Measurements from ENCODE around the gene PTTG1IP.
"Not testable (repeated sequence)": the region's sequence is repeated elsewhere in the genome, so short reads cannot be mapped to it uniquely, and the experiment has no call there.

Gene PTTG1IP

GRCh38 chr21:44918581-44919033, 45.1 kb upstream of the PTTG1IP start:
- no peak for DNase-seq (ENCODE audit: low read depth)
- TF ChIP-seq CTCF (conservative IDR thresholded peaks at IDR 0.05; ENCODE audit: low read depth, low read length): no peak
- no peak overlapping the region for H3K4me3 ChIP-seq (ENCODE audit: low read length)

DNA sequence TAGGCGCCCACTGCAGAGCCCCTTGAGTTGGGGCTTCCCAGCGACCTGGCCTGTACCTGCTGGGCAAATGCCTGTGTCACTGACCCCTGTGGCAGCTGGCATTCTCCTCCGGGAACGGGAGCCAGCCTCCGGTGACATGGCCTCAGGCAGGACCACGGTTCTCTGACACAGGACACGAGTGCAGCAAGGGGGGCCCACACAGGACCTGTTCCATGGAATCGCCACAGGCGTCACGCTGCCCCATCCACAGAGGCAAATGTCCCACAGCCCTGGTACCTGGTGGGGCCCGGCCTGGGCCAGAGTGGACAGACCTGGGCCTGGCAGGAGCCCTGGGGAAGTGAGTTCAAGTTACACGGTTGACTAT, 44.6 kb upstream of the PTTG1IP start:
- H3K4me3 ChIP-seq (ENCODE audit: low read length): no peak overlapping the region
- TF ChIP-seq CTCF (conservative IDR thresholded peaks at IDR 0.05; ENCODE audit: low read depth, low read length): no peak
- DNase-seq (ENCODE audit: low read depth): no peak

GRCh38 chr21:44917446-44918106, 44.1 kb upstream of the PTTG1IP start:
- DNase-seq (ENCODE audit: low read depth): no peak
- no peak for TF ChIP-seq CTCF (conservative IDR thresholded peaks at IDR 0.05; ENCODE audit: low read depth, low read length)
- H3K4me3 ChIP-seq (ENCODE audit: low read length): no peak overlapping the region

DNA sequence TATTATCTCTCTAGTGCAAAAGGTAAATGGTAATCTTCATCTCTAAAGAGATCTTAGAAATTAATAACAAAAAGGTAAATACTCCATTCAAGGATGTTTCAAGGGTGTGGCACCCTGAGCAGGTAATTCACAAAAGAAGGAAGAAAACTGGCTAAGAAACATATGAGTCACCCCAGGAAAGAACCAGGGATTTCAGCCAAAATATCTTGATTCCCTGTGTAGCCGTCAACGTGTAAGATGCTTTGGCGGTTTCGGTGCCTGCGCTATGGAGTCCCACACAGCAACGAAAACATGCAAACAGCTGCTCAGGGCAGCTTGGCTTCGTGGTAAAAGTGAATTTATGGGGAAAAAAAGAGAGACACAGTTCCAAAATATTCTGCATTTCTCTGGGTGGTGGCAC, 43.5 kb upstream of the PTTG1IP start:
- no peak for DNase-seq (ENCODE audit: low read depth)
- no peak for TF ChIP-seq CTCF (conservative IDR thresholded peaks at IDR 0.05; ENCODE audit: low read depth, low read length)
- H3K4me3 ChIP-seq (ENCODE audit: low read length): no peak overlapping the region

DNA sequence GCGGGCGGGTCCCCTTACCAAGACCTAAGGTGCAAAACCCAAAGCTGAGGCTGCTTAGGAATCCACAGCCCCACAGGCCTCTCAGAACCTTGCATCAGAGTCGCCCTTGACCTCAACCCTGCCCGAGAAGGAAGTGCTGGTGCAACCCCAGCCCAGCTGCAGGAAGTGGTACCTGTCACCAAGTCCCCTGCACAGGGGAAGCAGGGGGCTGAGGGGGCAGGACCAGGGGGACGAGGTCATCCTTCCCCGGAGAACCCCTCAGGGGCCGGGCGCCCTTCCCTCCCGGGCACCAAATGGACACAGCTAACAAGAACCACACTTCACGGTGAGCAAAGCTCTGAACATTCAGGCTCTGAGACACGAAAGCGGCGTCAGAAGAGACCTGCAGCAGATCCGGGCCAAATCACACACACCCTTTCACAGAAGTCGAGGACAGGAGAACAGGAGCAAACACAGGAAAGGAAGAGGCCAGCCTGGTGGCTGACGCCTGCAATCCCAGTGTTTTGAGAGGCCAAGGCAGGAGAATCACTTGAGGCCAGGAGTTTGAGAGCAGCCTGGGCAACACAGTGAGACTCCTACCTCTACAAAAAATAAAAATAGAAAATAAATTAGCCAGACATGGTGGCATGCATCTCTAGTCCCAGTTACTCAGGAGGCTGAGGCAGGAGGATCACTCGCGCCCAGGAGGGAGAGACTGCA, 40.8 kb upstream of the PTTG1IP start:
- H3K4me3 ChIP-seq (ENCODE audit: low read length): no peak overlapping the region
- DNase-seq (ENCODE audit: low read depth): no peak
- TF ChIP-seq CTCF (conservative IDR thresholded peaks at IDR 0.05; ENCODE audit: low read depth, low read length): no peak

DNA sequence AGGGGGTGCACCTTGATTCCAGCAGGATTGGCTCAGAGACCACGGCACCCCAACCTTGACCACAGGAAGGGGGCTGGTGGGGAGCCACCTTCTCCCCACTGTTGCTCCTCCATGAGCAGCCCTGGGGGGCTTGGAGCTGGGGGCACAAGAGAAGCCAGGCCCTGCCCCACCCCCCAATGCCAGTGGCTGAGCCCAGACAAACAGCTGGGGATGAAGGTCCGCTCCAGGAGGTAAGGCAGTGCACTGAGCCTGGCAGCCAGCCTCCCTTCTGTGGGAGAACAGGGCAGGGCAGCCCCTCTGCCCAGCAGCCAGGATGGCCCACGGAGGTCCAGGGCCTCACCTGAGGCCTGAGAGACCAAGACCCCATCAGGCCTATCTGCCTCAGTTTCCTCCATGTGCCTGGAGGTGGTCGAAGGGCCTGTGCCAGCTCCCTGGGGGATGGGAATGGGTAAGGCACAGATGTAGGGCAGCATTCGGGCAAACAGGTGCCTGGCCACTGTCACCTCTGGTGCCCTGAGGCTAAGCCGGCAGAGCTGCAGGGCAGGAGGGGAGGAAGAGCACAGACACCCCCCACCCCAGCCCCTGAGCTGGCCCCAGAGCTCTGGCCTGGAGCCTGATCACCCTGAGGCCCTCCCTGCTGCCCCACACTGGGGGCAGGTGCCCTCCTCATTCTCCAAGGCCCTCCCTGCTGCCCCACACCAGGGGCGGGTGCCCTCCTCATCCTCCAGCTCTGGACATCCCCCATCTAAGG, 40.1 kb upstream of the PTTG1IP start:
- H3K4me3 ChIP-seq (ENCODE audit: low read length): no peak overlapping the region
- TF ChIP-seq CTCF (conservative IDR thresholded peaks at IDR 0.05; ENCODE audit: low read depth, low read length): no peak
- no peak for DNase-seq (ENCODE audit: low read depth)

DNA sequence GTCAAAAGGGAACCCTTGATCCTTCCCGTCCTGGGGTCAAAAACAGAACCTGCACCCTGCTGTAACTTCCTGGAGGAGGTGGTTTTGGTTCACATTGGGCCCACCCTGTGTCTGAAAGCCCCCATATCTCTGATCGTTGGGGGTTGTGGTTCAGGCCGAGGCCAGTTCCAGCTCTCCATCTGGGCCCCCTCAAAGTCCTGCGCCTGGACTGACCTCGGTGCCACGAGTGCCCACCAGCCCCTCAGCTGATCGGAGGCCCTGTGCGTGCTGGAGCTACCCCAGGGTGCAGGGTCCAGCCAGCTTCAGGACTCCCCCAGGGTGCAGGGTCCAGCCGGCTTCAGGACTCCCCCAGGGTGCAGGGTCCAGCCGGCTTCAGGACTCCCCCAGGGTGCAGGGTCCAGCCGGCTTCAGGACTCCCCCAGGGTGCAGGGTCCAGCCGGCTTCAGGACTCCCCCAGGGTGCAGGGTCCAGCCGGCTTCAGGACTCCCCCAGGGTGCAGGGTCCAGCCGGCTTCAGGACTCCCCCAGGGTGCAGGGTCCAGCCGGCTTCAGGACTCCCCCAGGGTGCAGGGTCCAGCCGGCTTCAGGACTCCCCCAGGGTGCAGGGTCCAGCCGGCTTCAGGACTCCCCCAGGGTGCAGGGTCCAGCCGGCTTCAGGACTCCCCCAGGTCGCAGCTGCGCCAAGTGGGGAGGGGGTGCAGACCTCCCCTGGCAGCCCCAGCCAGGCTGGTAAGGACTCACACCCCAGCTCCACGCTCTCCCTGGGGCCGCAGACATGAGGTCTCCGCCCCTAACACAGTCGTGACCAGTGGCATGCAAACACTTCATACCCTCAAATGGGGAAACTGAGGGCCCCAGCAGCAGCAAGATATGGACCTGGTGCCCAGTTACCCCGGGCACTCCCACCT, 39.3 kb upstream of the PTTG1IP start:
- DNase-seq (ENCODE audit: low read depth); H3K4me3 ChIP-seq (ENCODE audit: low read length): not testable (repeated sequence)
